Esophagus squamous epithelium (tissue), 4 donors: Measurements from ENCODE around the gene CT45A10.
"Not testable (repeated sequence)": the region's sequence is repeated elsewhere in the genome, so short reads cannot be mapped to it uniquely, and the experiment has no call there.

Experiments
- CTCF ChIP-seq, 6 experiments: fragments of 450-650 bp in 4 of 6; fragments of 200-600 bp in 2 of 6; sonication (generic) in 2 of 6; IDR thresholded peaks; one replicate each; pipeline ENCODE4 v1.5.1; 2016 to 2019; ENCODE audit warnings: antibody characterized with exemption in 6 of 6, mild to moderate bottlenecking in 4 of 6, moderate library complexity in 4 of 6
- POLR2A ChIP-seq, 4 donors: fragments of 450-650 bp; IDR thresholded peaks; one replicate each; pipeline ENCODE4 v1.6.1; 2017; ENCODE audit warnings: antibody characterized with exemption in 4 of 4, mild to moderate bottlenecking in 4 of 4, moderate library complexity in 3 of 4

- TF ChIP-seq CTCF, POLR2A (IDR thresholded peaks at IDR 0.05): not testable (repeated sequence)
These were observed 56.1 kb downstream of the CT45A10 start, which contains the start of gene CT45A7 for GRCh38 chrX:135837180-135837579.
